GM12878 (cell line): Measurements from ENCODE around the gene STYXL2. TPM values are rescaled to one million over a fixed set of nuclear protein-coding genes. Genes with fewer than 3 reads are reported as not detected.

ENCODE experiments used
- ATAC-seq: fragments of 200-7000 bp; cut with Tn5 transposase; 3 replicates; pipeline ENCODE4 v1.9.1; 2020; ENCODE audit warnings: mild to moderate bottlenecking, moderate library complexity
- BruUV-seq: library from RNA; stranded (reverse); fragments of 400-500 nt; replicated peaks from 2 replicates; lab custom pipeline; 2021; lab: Mats Ljungman, UMichigan
- CTCF ChIA-PET: fragments of 300-600 bp; sonication (Branson Sonifier 250); formaldehyde crosslinking; extraction: SDS; loops from one replicate; lab custom pipeline; 2021; ENCODE audit warnings: inconsistent platforms; lab: Yijun Ruan, JAX
- POLR2A ChIA-PET: fragments of 350-600 bp; formaldehyde crosslinking; extraction: SDS; loops from one replicate; lab custom pipeline; 2021; ENCODE audit warnings: inconsistent platforms; lab: Charles Lee
- RAD21 ChIA-PET: fragments of 300-600 bp; sonication (Branson Sonifier 250); formaldehyde crosslinking; loops from one replicate; lab custom pipeline; 2023; ENCODE audit warnings: antibody characterized with exemption; ENCODE audit not compliant: unreplicated experiment; lab: Charles Lee
- SMC1A ChIA-PET: fragments of 300-600 bp; sonication (Branson Sonifier 250); formaldehyde crosslinking; loops from one replicate; lab custom pipeline; 2023; ENCODE audit not compliant: unreplicated experiment, uncharacterized antibody; lab: Charles Lee
- DNase-seq: peaks from one replicate; pipeline ENCODE4 v3.0.0-alpha.2; 2011; ENCODE audit warnings: low read depth, low spot score
- FAIRE-seq: peaks from 3 replicates; lab custom pipeline; 2011; peaks lifted over from hg19 to GRCh38; lab: Jason Lieb, UNC
- H2AFZ ChIP-seq: 2 replicates; pipeline ENCODE4 v1.6.0; 2011; ENCODE audit warnings: low read depth, low read length, control low read depth; ENCODE audit not compliant: control insufficient read depth
- H3K27ac ChIP-seq: 2 replicates; pipeline ENCODE4 v1.5.1; 2011; ENCODE audit warnings: control low read depth; ENCODE audit not compliant: control insufficient read depth, insufficient read depth
- H3K27me3 ChIP-seq, 2 experiments: replicated peaks in 1 of 2; 2 replicates each; pipeline versions ENCODE4 v1.6.0 to v1.6.1; 2011; ENCODE audit warnings: low read length in 1 of 2; ENCODE audit not compliant: control insufficient read depth in 2 of 2, insufficient read depth in 2 of 2
- H3K36me3 ChIP-seq, 2 experiments: 2 replicates each; pipeline ENCODE4 v1.5.1; 2011; ENCODE audit warnings: low read length in 1 of 2; ENCODE audit not compliant: control insufficient read depth in 2 of 2, insufficient read depth in 2 of 2
- H3K4me1 ChIP-seq: 2 replicates; pipeline ENCODE4 v1.6.1; 2011; ENCODE audit warnings: mild to moderate bottlenecking, low read length, moderate library complexity, mixed read lengths; ENCODE audit not compliant: control insufficient read depth, insufficient read depth
- H3K4me2 ChIP-seq: 2 replicates; pipeline ENCODE4 v1.6.0; 2011; ENCODE audit warnings: control low read depth; ENCODE audit not compliant: control insufficient read depth, insufficient read depth
- H3K4me3 ChIP-seq: fragments of 200-600 bp; sonication (generic); 2 replicates; pipeline ENCODE4 v1.5.1; 2016
- H3K79me2 ChIP-seq: 2 replicates; pipeline ENCODE4 v1.6.0; 2011; ENCODE audit warnings: low read length; ENCODE audit not compliant: control insufficient read depth, insufficient read depth
- H3K9ac ChIP-seq: 2 replicates; pipeline ENCODE4 v1.8.0; 2011; ENCODE audit warnings: low read length, control low read depth, mixed read lengths; ENCODE audit not compliant: control insufficient read depth, insufficient read depth
- H3K9me3 ChIP-seq: replicated peaks from 3 replicates; pipeline ENCODE4 v1.5.1; 2011; ENCODE audit warnings: mild to moderate bottlenecking, low read length; ENCODE audit not compliant: control insufficient read depth, insufficient read depth
- H4K20me1 ChIP-seq: 2 replicates; pipeline ENCODE4 v1.6.0; 2011; ENCODE audit not compliant: control insufficient read depth, insufficient read depth
- CTCF ChIP-seq, 3 experiments: IDR thresholded peaks in 2 of 3; conservative IDR thresholded peaks in 1 of 3; 2 replicates each; pipeline ENCODE4 v1.5.1; 2011; ENCODE audit warnings: low read depth in 3 of 3, low read length in 3 of 3, mild to moderate bottlenecking in 3 of 3, control low read depth in 2 of 3, moderate library complexity in 2 of 3, inconsistent platforms in 1 of 3, mixed read lengths in 1 of 3; ENCODE audit not compliant: control insufficient read depth in 2 of 3, insufficient read depth in 1 of 3; ENCODE audit errors: extremely low read depth in 1 of 3
- E2F8 ChIP-seq: fragments of 450-650 bp; IDR thresholded peaks from 2 replicates; pipeline ENCODE4 v1.6.1; 2018; ENCODE audit warnings: mild to moderate bottlenecking, low read depth, moderate library complexity; ENCODE audit not compliant: partially characterized antibody
- IRF3 ChIP-seq: fragments of 450-650 bp; IDR thresholded peaks from 2 replicates; pipeline ENCODE4 v1.6.1; 2014; ENCODE audit warnings: mild to moderate bottlenecking
- MXI1 ChIP-seq: fragments of 150-350 bp; IDR thresholded peaks from 2 replicates; pipeline ENCODE4 v1.6.1; 2011; ENCODE audit warnings: low read depth, mild to moderate bottlenecking, inconsistent platforms, low read length, improper control_type of control experiment
- MYC ChIP-seq: IDR thresholded peaks from 2 replicates; pipeline ENCODE4 v1.6.1; 2011; ENCODE audit warnings: mild to moderate bottlenecking, low read length, moderate library complexity, inconsistent platforms; ENCODE audit not compliant: insufficient read depth, insufficient replicate concordance, insufficient read length, severe bottlenecking
- NKRF ChIP-seq: fragments of 450-650 bp; conservative IDR thresholded peaks from 2 replicates; pipeline ENCODE4 v1.6.1; 2017; ENCODE audit warnings: mild to moderate bottlenecking, moderate library complexity
- NR2F1 ChIP-seq: fragments of 450-650 bp; conservative IDR thresholded peaks from 2 replicates; pipeline ENCODE4 v1.6.1; 2017; ENCODE audit warnings: mild to moderate bottlenecking
- NRF1 ChIP-seq: conservative IDR thresholded peaks from 2 replicates; pipeline ENCODE4 v1.6.1; 2011; ENCODE audit warnings: mild to moderate bottlenecking, low read depth, low read length, improper control_type of control experiment
- PKNOX1 ChIP-seq: fragments of 450-650 bp; IDR thresholded peaks from 2 replicates; pipeline ENCODE4 v1.6.1; 2016; ENCODE audit warnings: mild to moderate bottlenecking
- POLR2AphosphoS2 ChIP-seq: IDR thresholded peaks from 2 replicates; pipeline ENCODE4 v1.6.1; 2011; ENCODE audit warnings: low read depth, mild to moderate bottlenecking, low read length, improper control_type of control experiment, moderate library complexity
- RBBP5 ChIP-seq: fragments of 200-600 bp; sonication (generic); conservative IDR thresholded peaks from 2 replicates; pipeline ENCODE4 v1.6.1; 2016
- RELA ChIP-seq: fragments of 450-650 bp; IDR thresholded peaks from 2 replicates; pipeline ENCODE4 v1.8.0; 2014; ENCODE audit warnings: borderline replicate concordance; ENCODE audit not compliant: partially characterized antibody
- TCF12 ChIP-seq: IDR thresholded peaks from 2 replicates; pipeline ENCODE4 v1.6.1; 2011; ENCODE audit warnings: low read depth, mild to moderate bottlenecking, low read length
- ZSCAN29 ChIP-seq: fragments of 450-650 bp; IDR thresholded peaks from 2 replicates; pipeline ENCODE4 v1.6.1; 2017; ENCODE audit warnings: mild to moderate bottlenecking, moderate library complexity
- WGBS: methylation state at CpG from one replicate; pipeline ENCODE4 v1.1.6; 2016; ENCODE audit warnings: low lambda C conversion rate; ENCODE audit not compliant: insufficient replicate concordance, insufficient coverage; ENCODE audit errors: missing lambda C conversion rate; 5-methylcytosine and 5-hydroxymethylcytosine counted together
- in situ Hi-C: fragments of 300-500 bp; cut with MboI; formaldehyde crosslinking; loops from 9 replicates; pipeline ENCODE4 v1.14.3; 2018; ENCODE audit warnings: mixed read lengths
- intact Hi-C: fragments of 100-400 bp; cut with micrococcal nuclease; formaldehyde crosslinking; loops from one replicate; pipeline ENCODE4 v1.14.2; 2022; ENCODE audit not compliant: unreplicated experiment
- polyA plus RNA-seq, 11 experiments: library from polyadenylated mRNA; depleted of rRNA in 4 of 11; unstranded in 6 of 11; stranded (reverse) in 5 of 11; fragments of >200 nt; fragmentation: Nextera tagmentation in 4 of 11; fragmentation: Illumina TruSeq in 1 of 11; extraction: Ambion mirVana in 4 of 11; extraction: Trizol in 1 of 11; gene quantifications; 1 replicate in 1 of 11; 2 replicates in 10 of 11; pipeline versions ENCODE4 v1.2.1 to v1.2.3, GENCODE V29; 2011 to 2016; ENCODE audit warnings: inconsistent platforms in 2 of 11, missing spikeins in 2 of 11, low read depth in 1 of 11
- total RNA-seq, 4 experiments: library from RNA; depleted of rRNA in 3 of 4; stranded (reverse); fragments of >200 nt in 3 of 4; fragmentation: Illumina TruSeq in 1 of 4; extraction: Trizol in 1 of 4; gene quantifications; 2 replicates each; pipeline versions ENCODE4 v1.2.1 to v1.2.3, GENCODE V29; 2013 to 2021

Gene STYXL2
- total and polyA plus RNA-seq, 10 of the 15 experiments (the other 5 are each of a cell fraction or from before 2014, with no cell fraction given), result under 0.01 to 0.08 (median 0.03) TPM; not detected in 7

GRCh38 chr1:167068761-167069160 lies 25.1 kb upstream of the STYXL2 start:
- no peak overlapping the region for H3K4me3 ChIP-seq
- in situ Hi-C loops, result loop anchor here (5.0 kb wide), 3 partner anchors 54 to 469 kb away; no protein-coding TSS in a partner anchor

More at GRCh38 chr1:167068761-167069160, 25.1 kb upstream of the STYXL2 start:
- no peak for DNase-seq
- ChIA-PET RAD21 (interaction anchor here (0.7 to 1.5 kb wide), 5 partner anchors 14 to 1157 kb away, joined by 3 to 11 read pairs (median 3); partner anchors contain the start of genes POU2F1 and SFT2D2), CTCF (interaction anchor here (0.7 to 1.6 kb wide), 12 partner anchors 10 to 472 kb away, joined by 3 to 11 read pairs (median 3); partner anchors contain the start of gene POU2F1), POLR2A (interaction anchor here (1.1 kb wide), 1 partner anchor 151 kb away, joined by 4 read pairs; no protein-coding TSS in a partner anchor), SMC1A (interaction anchor here (0.7 to 1.3 kb wide), 3 partner anchors 151 to 375 kb away, joined by 3 to 7 read pairs (median 3); partner anchors contain the start of gene POU2F1)
- no peak overlapping the region for H3K4me2 ChIP-seq
- intact Hi-C loops, result loop anchor here (5.0 kb wide), 2 partner anchors 199 to 464 kb away; no protein-coding TSS in a partner anchor
- 42% methylated on average over 13 of the region's 13 CpGs for WGBS
- no peak for FAIRE-seq
- TF ChIP-seq NKRF (no peak), MXI1 (no peak), CTCF (IDR thresholded peaks at IDR 0.05 in 2 of 3, conservative IDR thresholded peaks at IDR 0.05 in 1 of 3; ENCODE audit: control insufficient read depth in 2 of 3, extremely low read depth in 1 of 3, insufficient read depth in 1 of 3, low read depth in 3 of 3, low read length in 3 of 3) (no peak), IRF3 (no peak), MYC (no peak), NR2F1 (no peak), PKNOX1 (no peak), RELA (no peak), NRF1 (no peak), E2F8 (no peak), TCF12 (no peak), ZSCAN29 (no peak), RBBP5 (no peak), POLR2AphosphoS2 (no peak)
- H3K27me3 ChIP-seq, result no peaks in the 10 kb centered on the region; a peak in 1 of 4 replicates
- BruUV-seq, result no TSS peak
- H4K20me1 ChIP-seq, result no peaks in the 10 kb centered on the region
- no peak overlapping the region for H2AFZ ChIP-seq
- no peaks in the 10 kb centered on the region for H3K79me2 ChIP-seq
- no peaks in the 10 kb centered on the region for H3K36me3 ChIP-seq
- ATAC-seq, result no peak
- H3K27ac ChIP-seq, result no peak overlapping the region
- H3K9ac ChIP-seq, result no peak overlapping the region
- H3K9me3 ChIP-seq, result no peaks in the 10 kb centered on the region
- H3K4me1 ChIP-seq, result no peaks in the 10 kb centered on the region
